HG02938 (cell line): ENCODE data around the gene EMC8.
A peak's percentile ranks its signal among the peaks of the same experiment; 100 is the strongest.
"Not testable (repeated sequence)": the region's sequence is repeated elsewhere in the genome, so short reads cannot be mapped to it uniquely, and the experiment has no call there.

ENCODE experiments used
- ATAC-seq: cut with Tn5 transposase; IDR thresholded peaks from one replicate; pipeline ENCODE4 v1.9.1; 2021; ENCODE audit warnings: mild to moderate bottlenecking, moderate library complexity; ENCODE audit not compliant: unreplicated experiment

Gene EMC8

DNA sequence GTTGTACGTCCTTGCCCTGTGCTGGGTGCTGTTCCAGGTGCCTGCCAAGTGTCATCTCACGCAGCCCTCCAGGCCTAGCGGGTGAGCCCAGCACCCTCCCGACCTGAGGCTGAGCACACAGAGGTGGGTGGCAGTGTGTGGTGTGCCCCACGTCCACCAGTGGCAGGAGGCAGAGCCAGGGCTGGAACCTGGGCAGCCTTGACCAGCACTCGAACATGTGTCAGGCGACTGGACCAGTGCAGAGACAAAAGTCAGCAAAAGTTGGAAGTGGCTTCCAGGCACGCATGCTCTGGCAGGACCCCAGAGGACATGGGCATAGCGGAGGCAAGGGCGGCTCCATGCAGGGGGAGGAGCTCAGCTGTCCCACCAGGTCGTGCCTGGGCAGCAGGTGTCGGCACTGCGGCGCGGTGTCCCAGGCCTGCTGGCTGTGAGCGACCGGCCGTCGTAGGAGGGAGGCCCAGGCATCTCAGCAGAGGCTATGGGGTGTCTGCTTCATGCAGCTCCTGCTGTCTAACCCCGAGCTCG is 35.9 kb upstream of the EMC8 start:
- ATAC-seq = no peak

DNA sequence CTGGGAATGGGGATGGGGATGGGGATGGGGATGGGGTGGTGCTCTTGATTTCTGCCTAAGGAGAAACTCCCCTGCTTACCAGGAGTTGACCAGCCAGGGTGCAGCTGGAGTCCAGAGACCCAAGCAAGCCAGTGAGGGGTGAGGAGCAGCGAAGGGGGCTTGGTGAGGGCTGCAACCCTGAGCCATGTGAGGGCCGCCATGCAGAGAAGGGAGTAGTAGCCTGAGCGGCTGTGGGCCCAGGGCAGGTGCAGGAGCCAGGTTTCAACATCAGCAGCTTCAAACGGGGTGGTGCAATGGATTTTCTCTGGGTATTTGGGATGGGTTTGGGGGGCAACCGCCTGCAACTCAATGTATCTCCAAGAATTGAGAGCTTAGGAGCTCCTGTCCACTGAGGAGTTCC is 35.4 kb upstream of the EMC8 start:
- ATAC-seq = no peak

DNA sequence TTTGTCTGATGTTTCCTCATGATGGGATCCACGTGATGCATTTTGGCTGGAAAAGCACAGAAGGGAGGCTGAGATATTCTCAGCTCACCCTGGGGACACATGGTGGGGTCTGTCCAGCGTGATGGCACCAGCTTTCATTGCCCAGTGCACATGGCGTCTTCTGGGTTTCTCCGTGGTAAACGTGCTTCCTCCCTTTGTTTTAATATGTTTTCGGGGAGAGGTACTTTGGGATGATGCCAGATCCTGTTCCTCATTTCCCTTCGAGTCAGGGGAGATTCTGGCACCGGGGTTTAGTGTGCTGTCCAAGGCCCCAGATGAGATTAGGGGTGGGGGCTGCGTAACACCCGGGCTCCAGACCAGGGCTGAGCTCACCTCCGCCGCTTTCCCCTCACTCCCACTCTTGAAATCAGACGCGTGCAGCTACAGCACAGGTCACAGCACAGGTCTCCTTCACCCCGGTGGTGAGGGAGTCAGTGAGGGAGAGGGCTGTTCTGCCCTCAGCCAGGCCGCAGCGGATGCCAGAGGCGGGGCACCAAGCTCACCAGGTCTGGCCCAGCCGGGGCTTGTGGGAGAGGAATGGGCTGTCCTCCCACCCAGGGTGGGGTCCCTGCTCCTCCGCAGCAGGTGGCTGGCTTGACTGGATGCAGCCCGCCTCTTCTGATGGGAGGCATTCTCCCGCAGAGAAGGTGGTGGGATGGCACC is 34.0 kb upstream of the EMC8 start:
- ATAC-seq = no peak

DNA sequence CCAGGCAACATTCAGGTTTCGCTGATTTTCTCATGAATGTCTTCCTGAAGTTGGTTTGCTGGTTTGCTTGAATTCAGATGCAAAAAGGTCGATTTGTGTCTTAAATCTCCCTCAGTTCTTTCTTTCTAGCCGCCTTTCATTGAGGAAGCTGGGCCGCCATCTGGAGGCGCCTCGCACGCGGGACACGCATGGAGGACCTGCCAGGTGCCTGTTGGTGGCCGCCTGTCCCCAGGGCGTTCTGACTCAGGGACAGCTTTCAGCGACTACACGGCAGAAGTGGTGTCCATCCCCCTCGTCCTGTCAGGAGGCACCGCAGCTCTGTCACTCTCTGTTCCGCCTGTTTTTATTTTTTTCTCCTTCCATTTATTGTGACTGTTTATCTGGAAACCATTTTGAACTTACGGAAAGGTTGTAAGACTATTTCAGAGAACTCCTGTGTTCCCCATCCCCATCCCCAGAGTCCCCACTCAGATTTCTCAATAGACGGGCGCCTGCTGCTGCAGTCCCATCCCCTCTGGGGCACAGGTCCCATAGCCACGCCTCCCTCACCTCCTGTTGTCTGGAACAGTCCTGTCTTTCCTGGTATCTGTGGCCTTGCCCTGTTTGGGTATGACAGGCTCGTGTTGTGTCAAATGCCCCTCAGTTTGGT is 33.4 kb upstream of the EMC8 start:
- no peak for ATAC-seq

DNA sequence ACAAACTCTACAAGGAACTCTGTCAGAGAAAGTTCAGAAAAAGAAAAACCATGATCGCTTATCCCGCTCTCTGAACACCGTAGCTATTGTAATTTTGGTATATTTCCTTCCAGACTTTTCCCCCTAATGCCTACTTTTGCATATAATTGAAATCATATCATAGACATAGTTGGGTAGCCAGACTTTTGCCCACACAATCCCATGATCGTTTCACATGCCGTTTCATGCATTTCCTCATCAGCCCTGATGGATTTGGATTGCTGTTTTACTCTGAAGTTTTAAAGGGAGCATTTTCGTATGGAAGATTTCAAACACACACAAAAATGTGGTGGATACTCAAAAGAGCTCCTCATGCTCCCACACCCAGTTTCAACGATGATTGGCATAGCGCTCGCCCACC is 31.5 kb upstream of the EMC8 start:
- ATAC-seq = no peak

DNA sequence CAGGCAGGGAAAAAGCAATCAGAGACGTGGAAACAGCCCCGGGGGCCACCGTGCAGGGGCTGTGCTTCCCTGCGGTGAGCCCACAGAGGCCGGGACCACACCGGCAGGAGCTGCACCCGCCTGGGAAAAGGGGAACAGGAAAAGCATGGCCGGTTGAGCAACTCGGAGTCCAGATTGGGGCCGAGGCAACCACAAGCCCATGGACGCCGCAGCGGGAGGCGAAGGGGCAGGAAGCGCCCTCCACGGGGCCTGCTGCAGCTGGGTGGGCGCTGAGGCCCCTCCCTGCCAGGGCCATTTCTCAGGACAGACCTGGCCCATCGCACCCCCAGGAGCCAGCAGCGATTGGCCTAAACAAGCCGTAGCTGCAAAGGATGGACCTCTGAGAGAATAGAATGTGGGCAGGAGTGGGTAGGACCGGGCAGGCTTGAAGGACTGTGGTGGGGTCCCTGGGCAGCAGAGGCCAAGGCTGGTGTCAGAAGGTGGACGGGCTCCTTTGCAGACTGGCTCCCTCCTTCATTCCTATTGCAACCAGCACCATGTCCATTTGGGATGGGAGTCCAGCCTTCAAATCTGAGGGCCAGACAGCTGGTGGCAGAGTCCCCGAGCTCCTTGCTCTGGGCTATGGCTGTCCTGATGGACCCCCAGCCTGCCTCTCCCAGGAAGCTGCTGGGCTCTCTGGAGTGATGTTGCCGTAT is 30.6 kb upstream of the EMC8 start:
- no peak for ATAC-seq

DNA sequence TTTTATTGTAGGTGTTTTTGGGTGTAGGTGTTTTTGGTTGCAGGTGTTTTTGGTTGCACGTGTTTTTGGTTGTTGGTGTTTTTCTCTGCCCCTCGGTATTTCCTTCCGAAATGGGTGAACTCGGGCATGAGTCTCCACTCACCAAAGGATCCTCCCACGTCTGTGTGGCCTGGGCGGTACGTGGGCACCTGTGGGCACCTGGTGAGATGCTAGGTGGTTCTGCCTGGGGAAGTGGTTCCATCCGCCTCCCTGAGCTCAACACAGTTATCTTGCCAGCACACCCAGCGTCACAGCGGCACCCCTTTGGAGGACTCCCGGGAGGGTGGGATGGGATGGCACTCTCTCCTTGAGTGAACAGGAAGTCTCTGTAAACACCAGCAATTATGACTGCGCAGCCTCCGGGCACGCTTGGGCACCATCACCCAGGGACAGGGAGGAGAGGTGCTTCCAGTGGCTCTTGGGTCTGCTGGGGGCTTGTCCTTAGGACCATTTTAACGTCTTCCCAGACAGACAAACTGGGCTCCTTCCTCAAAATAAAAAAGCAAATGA is 29.9 kb upstream of the EMC8 start:
- no peak for ATAC-seq

DNA sequence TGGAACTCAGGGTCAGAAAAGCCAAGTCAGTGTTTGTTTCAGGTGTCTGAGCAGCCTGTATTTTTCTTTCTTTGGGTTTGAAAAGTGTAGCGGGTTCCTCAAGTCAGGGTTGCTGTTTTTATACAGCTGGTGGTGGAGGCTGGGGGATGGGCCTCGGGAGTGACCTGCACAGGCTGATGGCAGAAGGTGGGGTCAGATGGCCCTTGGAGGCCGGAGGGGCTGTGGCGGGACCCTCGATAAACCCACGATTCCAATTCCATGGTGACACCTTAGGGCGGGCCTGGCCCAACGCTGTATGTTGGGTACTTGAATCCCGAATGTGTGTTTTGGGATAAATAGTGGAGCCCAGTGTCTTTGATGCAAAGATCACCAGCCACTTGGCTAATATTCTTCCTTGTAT is 28.8 kb upstream of the EMC8 start:
- no peak for ATAC-seq

DNA sequence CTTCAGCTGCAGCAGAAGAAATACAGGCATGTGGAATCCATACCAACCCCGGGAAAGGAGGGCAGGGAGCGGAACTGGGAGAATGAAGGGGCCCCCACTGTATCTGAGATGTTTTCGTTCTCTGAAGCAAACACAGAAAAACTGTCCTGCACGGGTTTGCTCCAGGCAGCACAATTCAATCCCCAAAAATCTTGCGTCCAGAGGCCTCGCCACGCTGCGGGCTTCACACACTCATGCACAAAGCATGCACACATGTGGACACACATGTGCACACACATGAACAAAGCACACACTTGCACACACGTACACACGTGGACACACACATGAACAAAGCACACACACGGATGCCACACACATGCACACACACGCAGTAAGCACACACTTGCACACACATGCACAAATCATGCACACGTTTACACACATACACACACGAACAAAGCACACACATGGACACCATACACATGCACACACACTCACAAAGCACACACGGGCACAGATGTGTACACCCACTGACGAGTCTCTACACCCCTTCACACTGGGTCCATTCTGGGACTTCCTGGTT is 27.4 kb upstream of the EMC8 start:
- no peak for ATAC-seq

DNA sequence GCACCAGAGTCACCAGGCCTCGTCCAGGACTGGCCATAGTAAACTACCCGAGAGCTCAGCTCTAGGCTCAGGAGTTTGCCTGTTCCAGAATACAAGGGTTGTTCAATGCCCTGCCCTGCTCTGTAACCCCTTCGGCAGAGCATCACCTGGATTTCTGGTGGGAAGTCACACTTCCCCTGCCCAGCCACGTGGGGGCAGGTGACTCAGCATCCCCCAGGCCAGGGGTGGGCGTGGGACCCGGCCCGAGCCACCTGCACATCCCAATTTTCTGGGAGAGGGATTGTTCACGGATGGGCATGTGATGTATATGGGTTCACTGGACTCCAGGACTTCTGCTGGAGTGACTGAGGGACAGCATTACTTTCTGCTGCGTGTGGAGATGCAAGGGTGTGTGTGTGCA is 26.0 kb upstream of the EMC8 start:
- ATAC-seq = no peak

DNA sequence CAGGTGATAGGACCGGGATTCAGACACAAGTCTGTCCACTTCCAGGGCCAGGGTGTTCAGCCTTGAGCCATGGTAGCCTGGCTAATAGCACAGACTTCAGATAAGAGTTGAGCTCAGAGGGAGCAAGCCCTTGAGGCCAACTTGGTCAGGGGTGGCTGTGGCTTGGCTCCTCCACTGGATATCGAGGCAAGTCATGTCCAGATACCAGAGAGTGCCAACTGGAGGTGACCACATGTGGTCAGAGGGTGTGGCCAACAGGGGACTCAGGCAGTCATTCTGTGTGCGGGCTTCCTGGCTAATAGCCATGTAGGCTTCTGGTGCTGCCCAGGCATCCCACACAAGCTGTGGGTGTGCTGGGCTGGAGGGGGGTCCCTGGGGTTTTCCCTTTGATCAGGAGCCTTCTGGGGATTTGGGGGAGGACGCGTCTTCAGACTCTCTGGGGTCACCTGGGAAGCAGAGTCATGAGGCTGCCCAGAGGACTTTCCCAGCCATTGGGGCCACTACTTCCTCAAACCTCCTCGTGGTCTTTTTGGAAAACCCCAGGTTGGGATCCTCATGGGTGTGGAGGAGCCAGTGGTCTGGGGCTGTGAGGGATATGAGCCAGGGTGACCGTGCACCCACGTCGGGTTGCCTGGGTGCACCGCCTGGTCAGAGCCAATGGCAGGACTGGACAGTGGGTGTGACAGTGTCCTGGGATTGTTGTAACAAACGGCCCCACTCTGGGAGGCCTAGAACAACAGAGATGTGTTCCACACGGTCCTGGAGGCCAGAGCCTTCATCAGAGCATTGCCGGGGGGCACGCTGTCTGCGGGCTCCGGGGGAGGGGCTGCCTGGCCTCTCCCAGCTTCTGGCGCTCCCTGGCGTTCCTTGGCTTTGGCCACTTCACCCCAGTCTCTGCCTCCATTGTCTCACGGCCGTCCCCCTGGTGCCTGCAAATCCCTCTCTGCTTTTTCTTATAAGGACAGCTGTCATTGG is 25.1 kb upstream of the EMC8 start:
- ATAC-seq = no peak

DNA sequence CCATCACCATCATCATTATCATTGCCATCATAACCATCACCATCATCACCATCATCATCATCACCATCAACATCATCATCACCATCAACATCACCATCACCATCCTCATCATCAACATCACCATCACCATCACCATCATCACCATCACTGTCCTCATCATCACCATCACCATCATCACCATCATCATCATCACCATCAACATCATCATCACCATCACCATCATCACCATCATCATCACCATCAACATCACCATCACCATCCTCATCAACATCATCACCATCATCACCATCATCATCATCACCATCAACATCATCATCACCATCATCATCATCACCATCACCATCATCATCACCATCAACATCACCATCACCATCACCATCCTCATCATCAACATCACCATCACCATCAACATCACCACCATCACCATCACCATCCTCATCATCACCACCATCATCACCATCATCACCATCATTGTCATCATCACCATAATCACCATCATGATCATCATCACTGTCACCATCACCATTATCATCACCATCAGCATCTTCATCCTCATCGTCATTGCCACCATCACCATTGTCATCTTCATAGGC is 24.1 kb upstream of the EMC8 start:
- no peak for ATAC-seq

DNA sequence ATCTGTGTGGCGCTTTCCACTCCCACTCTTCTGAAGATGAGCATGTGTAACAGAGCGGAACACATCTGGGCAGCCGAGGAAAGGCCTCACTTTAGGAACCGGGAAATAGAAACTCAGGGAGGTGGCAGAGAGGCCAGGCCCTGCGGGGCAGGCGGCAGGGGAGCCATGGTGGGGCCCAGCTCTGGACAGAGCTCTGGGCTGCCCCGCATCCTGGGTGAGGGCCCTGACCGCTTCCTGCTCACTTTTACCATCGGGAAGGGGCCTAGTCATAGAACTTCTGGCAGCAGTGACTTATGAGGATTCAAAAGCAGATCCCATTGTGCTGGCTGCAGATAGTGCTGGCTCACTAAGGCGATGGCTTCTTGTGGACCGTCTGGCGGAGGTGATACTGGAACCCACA is 22.8 kb upstream of the EMC8 start:
- no peak for ATAC-seq

DNA sequence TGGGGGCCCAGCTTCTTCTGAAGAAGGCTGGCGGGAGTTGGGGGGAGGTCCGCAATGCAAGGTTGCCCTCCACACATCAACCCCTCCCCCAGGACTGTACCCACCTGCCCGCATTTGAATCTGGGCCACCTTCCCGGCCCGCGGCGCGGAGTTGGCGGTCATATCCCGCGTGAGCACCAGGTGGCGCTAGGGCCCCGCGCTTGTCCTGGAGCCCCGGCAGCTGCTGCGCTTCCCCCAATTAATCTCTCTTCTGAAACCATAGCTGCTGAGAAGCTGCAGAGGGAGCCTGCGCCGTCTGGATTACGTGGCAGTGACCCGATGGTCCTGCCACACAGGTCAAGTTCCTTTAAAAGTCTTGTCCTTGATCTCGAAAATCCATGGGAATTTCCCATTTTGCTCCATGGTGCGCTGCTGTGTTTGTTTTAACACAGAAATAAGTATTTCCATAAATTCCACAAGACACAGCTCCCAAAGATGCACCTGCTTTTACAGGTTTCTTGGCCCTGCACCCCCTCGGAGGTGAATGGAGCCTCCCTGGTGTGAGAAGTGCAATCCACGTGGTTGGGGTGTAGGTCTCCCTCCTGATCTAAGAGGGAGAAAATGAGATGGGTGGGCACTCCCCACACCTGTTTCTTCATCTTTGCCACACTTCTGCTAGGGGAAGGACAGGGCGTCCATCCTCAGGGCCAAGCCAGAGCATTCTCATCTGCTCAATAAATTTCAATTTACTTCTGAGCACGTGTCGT is 22.2 kb upstream of the EMC8 start:
- peak; percentile 51 for ATAC-seq

DNA sequence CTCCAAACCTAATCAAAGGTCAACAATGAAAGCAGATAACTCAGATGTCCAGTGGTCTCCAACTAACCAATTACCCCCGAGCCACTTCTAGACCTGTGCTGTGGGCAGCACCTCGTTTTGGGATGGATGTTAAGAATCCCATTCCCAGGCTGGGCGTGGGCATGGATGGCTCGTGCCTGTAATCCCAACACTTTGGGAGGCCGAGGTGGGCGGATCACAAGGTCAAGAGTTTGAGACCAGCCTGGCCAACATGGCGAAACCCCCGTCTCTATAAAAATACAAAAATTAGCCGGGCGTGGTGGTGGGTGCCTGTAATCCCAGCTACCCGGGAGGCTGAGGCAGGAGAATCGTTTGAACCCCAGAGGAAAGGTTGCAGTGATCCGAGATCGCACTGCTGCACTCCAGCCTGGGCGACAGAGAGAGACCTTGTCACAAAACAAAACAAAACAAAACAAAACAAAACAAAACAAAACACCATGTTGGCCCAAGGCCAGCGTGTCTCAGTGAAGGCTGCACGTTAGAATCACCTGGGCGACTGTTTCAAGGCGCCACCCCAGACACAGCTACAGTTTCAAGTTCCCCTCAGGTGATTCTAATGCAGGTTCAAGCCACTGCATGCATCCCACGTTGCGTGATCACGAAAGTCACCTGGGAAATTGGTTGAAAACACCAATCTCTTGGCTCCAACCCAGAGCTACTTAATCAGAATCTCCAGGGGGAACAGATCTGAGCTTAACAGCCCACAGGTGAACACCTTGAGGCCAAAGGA is 21.4 kb upstream of the EMC8 start:
- ATAC-seq = no peak

DNA sequence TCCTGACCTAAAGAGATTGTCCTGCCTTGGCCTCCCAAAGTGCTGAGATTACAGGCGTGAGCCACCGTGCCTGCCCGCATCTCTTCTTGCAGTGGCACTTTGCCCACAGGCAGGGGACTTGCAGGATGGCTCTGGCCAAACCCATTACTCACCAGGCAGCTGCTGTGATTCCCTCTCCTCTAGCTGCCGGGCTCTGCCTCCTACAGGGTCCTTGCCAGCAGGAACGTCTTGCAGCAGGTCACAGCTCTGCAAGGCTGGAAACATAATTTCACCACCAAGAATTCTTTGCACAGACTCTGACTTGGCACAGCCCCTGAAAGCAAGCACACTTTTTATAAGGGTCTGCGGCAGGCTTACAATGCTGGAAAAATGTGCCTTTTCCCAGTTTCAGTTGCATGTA is 20.4 kb upstream of the EMC8 start:
- ATAC-seq = no peak

DNA sequence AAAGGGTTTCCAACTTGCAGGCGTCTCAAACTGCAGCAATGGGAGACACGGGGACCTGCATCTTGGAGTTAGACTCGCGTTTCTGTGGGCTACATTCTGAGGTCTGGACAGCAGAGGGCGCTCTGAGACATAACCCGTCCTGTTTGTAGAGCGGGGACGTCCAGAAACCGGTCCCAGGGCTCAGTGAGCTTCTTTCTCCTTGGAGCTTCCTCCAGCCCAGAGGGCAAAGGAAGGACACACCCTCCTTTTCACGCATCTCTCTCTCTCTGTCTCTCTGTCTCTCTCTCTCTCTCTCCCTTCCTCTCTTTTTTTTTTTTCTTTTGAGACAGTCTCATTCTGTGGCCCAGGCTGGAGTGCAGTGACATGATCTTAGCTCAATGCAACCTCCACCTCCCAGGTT is 19.9 kb upstream of the EMC8 start:
- no peak for ATAC-seq

DNA sequence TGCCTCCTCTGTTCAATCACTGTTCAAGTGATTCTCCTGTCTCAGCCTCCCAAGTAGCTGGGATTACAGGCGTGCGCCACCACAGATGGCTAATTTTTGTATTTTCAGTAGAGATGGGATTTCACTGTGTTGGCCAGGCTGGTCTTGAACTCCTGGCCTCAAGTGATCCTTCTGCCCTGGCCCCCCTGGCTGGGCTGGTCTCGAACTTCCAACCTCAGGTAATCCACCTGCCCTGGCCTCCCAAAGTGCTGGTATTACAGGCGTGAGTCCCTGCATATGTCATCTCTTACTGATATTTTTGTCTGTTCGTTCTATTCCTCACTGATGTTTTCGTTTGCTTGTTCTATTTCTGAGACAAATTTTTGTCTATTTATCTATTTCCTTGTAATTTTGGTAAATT is 17.9 kb upstream of the EMC8 start:
- not testable (repeated sequence) for ATAC-seq
